ENCODE measurements around the gene SLC23A2. TPM values are rescaled to one million over a fixed set of nuclear protein-coding genes. Genes with fewer than 3 reads are reported as not detected.

SLC23A2 gene
- total RNA-seq, 1 experiment from 2014 or later: 22.3 TPM

DNA sequence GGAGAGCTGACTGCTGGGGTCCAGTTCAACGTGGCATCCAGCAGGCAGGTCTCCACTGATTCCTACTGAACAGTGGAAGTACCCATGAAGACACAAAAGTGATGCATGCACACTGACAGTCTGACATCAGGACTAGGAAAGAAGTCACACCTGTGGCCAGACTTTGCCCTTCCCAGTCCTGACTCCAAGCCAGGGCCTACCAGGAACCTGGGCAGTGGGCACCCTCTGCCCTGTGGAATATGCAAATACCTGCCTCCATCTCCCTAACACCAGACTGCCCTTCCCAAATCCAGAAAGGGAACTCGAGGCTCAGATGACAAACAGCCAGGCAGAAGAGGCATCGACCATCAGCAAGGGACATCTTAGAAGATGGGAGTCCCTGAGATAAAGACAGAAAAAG is 50.9 kb downstream of the SLC23A2 start:
- H3K4me1 ChIP-seq (replicated peaks; ENCODE audit: insufficient read depth): peaks cover 16% of the 10 kb centered on the region
- H3F3A ChIP-seq (ENCODE audit: insufficient read depth, low read depth): peaks cover 20% of the 10 kb centered on the region; the same call in 1 of the 2 replicates
- H3K4me2 ChIP-seq: no peak overlapping the region
- no peak overlapping the region for H3K27ac ChIP-seq
- intact Hi-C loops (cut with micrococcal nuclease; ENCODE audit: unreplicated experiment): loop anchor here (2.0 kb wide), 2 partner anchors 52 to 82 kb away; no protein-coding TSS in a partner anchor
- H3K4me3 ChIP-seq: no peak overlapping the region
- peaks cover 9% of the 10 kb centered on the region for H3K79me2 ChIP-seq (ENCODE audit: low read depth)
- no TSS peak for BruUV-seq (replicated peaks)
- ChIA-PET POLR2A (ENCODE audit: unreplicated experiment) (interaction anchor here (0.7 kb wide), 1 partner anchor 91 kb away, joined by 5 read pairs; no protein-coding TSS in a partner anchor), CTCF (interaction anchor here (0.7 kb wide), 1 partner anchor 188 kb away, joined by 3 read pairs; no protein-coding TSS in a partner anchor)
- no peaks in the 10 kb centered on the region for H4K20me1 ChIP-seq (ENCODE audit: insufficient read depth)
- no peak for TF ChIP-seq EZH2 (IDR thresholded peaks at IDR 0.05; ENCODE audit: low read depth)
- TF ChIP-seq, protein P1, sequence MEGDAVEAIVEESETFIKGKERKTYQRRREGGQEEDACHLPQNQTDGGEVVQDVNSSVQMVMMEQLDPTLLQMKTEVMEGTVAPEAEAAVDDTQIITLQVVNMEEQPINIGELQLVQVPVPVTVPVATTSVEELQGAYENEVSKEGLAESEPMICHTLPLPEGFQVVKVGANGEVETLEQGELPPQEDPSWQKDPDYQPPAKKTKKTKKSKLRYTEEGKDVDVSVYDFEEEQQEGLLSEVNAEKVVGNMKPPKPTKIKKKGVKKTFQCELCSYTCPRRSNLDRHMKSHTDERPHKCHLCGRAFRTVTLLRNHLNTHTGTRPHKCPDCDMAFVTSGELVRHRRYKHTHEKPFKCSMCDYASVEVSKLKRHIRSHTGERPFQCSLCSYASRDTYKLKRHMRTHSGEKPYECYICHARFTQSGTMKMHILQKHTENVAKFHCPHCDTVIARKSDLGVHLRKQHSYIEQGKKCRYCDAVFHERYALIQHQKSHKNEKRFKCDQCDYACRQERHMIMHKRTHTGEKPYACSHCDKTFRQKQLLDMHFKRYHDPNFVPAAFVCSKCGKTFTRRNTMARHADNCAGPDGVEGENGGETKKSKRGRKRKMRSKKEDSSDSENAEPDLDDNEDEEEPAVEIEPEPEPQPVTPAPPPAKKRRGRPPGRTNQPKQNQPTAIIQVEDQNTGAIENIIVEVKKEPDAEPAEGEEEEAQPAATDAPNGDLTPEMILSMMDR (conservative IDR thresholded peaks at IDR 0.05): no peak
- no peaks in the 10 kb centered on the region for H3K27me3 ChIP-seq (ENCODE audit: insufficient read depth, low read depth)
- no peaks in the 10 kb centered on the region for H3K9me3 ChIP-seq (ENCODE audit: insufficient read depth, low read depth)
- H3K9me2 ChIP-seq (ENCODE audit: insufficient read depth): no peaks in the 10 kb centered on the region
- H3K36me3 ChIP-seq (ENCODE audit: low read depth): 0 out of 2 replicates have a peak, but pooled peaks cover 6% of the 10 kb centered on the region
- DNase-seq: no peak
- H2AFZ ChIP-seq: no peak overlapping the region

DNA sequence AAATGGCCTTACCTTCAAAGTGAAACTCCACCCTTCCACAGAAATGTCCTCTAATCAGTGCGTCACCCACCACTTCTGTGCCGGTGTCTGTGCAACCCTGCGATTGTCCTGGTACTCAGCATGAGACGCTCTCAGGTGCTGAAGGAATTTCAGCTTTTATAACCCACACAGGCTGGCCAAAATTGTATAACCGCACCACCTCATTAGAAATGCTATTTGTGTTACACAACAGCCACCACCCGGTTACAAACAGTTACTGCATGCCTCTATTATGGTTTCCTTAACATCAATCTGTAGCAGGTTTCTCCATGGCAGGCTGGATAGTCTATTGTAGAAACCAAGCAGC is 51.5 kb downstream of the SLC23A2 start:
- ChIA-PET POLR2A (ENCODE audit: unreplicated experiment) (interaction anchor here (0.7 kb wide), 1 partner anchor 91 kb away, joined by 5 read pairs; no protein-coding TSS in a partner anchor), CTCF (interaction anchor here (0.7 kb wide), 1 partner anchor 187 kb away, joined by 3 read pairs; no protein-coding TSS in a partner anchor)

DNA sequence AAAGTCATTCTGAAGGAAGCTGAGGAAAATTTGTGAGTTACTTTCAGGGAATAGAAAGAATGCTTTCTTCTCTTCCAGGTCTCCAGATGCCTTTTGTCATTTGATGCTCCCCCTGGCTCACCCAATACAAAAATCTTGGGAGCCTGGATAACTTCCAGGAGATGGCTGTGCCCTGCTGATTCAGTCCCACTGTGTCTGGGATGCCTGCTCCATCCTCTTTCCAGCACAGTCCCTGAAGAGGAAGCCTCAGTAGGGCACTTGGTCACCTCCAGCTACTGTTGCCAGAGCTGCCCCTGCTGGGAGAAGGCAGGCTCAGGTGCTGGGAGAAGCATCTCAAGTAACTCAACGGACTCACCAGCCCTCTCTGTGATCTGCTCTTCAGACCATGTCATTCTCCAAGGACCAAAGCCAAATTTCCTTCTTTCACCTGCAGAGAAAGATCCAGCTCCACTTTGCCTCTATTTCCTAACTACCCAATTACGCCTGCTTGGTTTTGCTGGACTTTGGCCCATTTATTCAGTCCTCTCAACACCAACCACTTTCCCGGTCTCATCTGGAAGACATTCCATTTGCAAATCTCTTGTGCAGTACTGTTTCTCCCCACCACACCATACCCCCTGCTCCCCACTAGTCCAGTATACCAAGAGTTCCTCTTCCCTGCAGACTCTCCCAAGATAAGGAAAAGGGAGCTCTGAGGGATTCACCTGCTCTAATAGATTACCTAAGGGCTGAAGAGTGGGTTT is 53.3 kb downstream of the SLC23A2 start:
- Histone ChIP-seq H3K27me3 (ENCODE audit: insufficient read depth, low read depth) (no peaks in the 10 kb centered on the region), H3K9me2 (ENCODE audit: insufficient read depth) (no peaks in the 10 kb centered on the region), H3K27ac (no peak overlapping the region), H2AFZ (no peak overlapping the region), H3K9me3 (ENCODE audit: insufficient read depth, low read depth) (no peaks in the 10 kb centered on the region), H3K4me1 (replicated peaks; ENCODE audit: insufficient read depth) (peaks cover 16% of the 10 kb centered on the region), H4K20me1 (ENCODE audit: insufficient read depth) (no peaks in the 10 kb centered on the region), H3K79me2 (ENCODE audit: low read depth) (peaks cover 9% of the 10 kb centered on the region), H3F3A (ENCODE audit: insufficient read depth, low read depth) (peaks cover 20% of the 10 kb centered on the region; the same call in 1 of the 2 replicates), H3K36me3 (ENCODE audit: low read depth) (0 out of 2 replicates have a peak, but pooled peaks cover 6% of the 10 kb centered on the region), H3K4me3 (no peak overlapping the region), H3K4me2 (no peak overlapping the region)
- ChIA-PET POLR2A (ENCODE audit: unreplicated experiment) (interaction anchor here (0.6 kb wide), 1 partner anchor 212 kb away, joined by 6 read pairs; no protein-coding TSS in a partner anchor), CTCF (interaction anchor here (0.6 kb wide), 2 partner anchors 9 to 227 kb away, joined by 4 to 15 read pairs; partner anchors contain the start of gene PRND)
- TF ChIP-seq EZH2 (IDR thresholded peaks at IDR 0.05; ENCODE audit: low read depth): no peak
- TF ChIP-seq, protein P1 (conservative IDR thresholded peaks at IDR 0.05): no peak
- no peak for DNase-seq
- no TSS peak for BruUV-seq (replicated peaks)
- intact Hi-C loops (cut with micrococcal nuclease; ENCODE audit: unreplicated experiment): no loop called here

More for the DNA sequence above, 51.5 kb downstream of the SLC23A2 start:
- BruUV-seq (replicated peaks): no TSS peak
- Histone ChIP-seq H3K79me2 (ENCODE audit: low read depth) (peaks cover 9% of the 10 kb centered on the region), H3K27me3 (ENCODE audit: insufficient read depth, low read depth) (no peaks in the 10 kb centered on the region), H3K4me3 (no peak overlapping the region), H3K4me1 (replicated peaks; ENCODE audit: insufficient read depth) (peaks cover 16% of the 10 kb centered on the region), H4K20me1 (ENCODE audit: insufficient read depth) (no peaks in the 10 kb centered on the region), H3K36me3 (ENCODE audit: low read depth) (0 out of 2 replicates have a peak, but pooled peaks cover 6% of the 10 kb centered on the region), H3K9me2 (ENCODE audit: insufficient read depth) (no peaks in the 10 kb centered on the region), H3K27ac (no peak overlapping the region), H2AFZ (no peak overlapping the region), H3F3A (ENCODE audit: insufficient read depth, low read depth) (peaks cover 20% of the 10 kb centered on the region; the same call in 1 of the 2 replicates), H3K9me3 (ENCODE audit: insufficient read depth, low read depth) (no peaks in the 10 kb centered on the region), H3K4me2 (no peak overlapping the region)
- TF ChIP-seq, protein P1 (conservative IDR thresholded peaks at IDR 0.05): peak; percentile 32; the same call in 1 of the 2 replicates
- TF ChIP-seq EZH2 (IDR thresholded peaks at IDR 0.05; ENCODE audit: low read depth): no peak
- DNase-seq: no peak
- intact Hi-C loops (cut with micrococcal nuclease; ENCODE audit: unreplicated experiment): loop anchor here (2.0 kb wide), 2 partner anchors 51 to 81 kb away; no protein-coding TSS in a partner anchor

Measured in PC-9 (cell line).